Brain microvascular endothelial cell (primary cell): Measurements from ENCODE around the gene CCDC91.

Experiments
- DNase-seq: peaks from one replicate; pipeline ENCODE4 v3.0.0-alpha.2; 2020
- H3K27ac ChIP-seq: fragments of 250-450 bp; sonication (Bioruptor Pico); 2 replicates; pipeline ENCODE4 v1.5.1; 2020; ENCODE audit warnings: mild to moderate bottlenecking, moderate library complexity
- H3K27me3 ChIP-seq: fragments of 250-450 bp; sonication (Bioruptor Pico); replicated peaks from 2 replicates; pipeline ENCODE4 v1.5.1; 2020; ENCODE audit warnings: mild to moderate bottlenecking
- H3K36me3 ChIP-seq: fragments of 250-450 bp; sonication (Bioruptor Pico); replicated peaks from 2 replicates; pipeline ENCODE4 v1.5.1; 2020; ENCODE audit warnings: mild to moderate bottlenecking
- H3K4me3 ChIP-seq: 2 replicates; pipeline ENCODE4 v1.5.1; 2011; ENCODE audit warnings: low read depth, mild to moderate bottlenecking, control low read depth, low read length, moderate library complexity
- in situ Hi-C: cut with HindIII; loops from 2 replicates; pipeline ENCODE4 v1.10.0; 2017; ENCODE audit warnings: low sequenced_read_pairs, low pct_ligation_motif_present
- TF ChIP-seq, protein P1 (sequence below): IDR thresholded peaks from 2 replicates; pipeline ENCODE4 v1.5.1; 2011; ENCODE audit warnings: low read depth, mild to moderate bottlenecking, moderate library complexity, low read length, control low read depth, inconsistent platforms; ENCODE audit errors: missing control alignments

CCDC91 gene

DNA sequence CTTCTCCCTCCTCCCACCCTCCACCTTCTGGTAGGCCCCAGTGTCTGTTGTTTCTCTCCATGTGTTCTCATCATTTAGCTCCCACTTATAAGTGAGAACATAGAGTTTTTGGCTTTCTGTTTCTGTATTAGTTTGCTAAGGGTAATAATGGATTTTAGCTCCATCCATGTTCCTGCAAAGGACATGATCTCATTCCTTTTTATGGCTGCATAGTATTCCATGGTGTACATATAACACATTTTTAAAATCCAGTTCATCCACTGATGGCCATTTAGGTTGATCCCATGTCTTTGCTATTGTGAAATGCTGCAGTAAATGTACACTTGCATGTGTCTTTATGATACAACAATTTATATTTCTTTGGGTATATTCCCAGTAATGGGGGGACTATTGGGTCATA is 96.1 kb downstream of the CCDC91 start:
- TF ChIP-seq, protein P1, sequence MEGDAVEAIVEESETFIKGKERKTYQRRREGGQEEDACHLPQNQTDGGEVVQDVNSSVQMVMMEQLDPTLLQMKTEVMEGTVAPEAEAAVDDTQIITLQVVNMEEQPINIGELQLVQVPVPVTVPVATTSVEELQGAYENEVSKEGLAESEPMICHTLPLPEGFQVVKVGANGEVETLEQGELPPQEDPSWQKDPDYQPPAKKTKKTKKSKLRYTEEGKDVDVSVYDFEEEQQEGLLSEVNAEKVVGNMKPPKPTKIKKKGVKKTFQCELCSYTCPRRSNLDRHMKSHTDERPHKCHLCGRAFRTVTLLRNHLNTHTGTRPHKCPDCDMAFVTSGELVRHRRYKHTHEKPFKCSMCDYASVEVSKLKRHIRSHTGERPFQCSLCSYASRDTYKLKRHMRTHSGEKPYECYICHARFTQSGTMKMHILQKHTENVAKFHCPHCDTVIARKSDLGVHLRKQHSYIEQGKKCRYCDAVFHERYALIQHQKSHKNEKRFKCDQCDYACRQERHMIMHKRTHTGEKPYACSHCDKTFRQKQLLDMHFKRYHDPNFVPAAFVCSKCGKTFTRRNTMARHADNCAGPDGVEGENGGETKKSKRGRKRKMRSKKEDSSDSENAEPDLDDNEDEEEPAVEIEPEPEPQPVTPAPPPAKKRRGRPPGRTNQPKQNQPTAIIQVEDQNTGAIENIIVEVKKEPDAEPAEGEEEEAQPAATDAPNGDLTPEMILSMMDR, result no peak
- no peaks in the 10 kb centered on the region for H3K27me3 ChIP-seq
- no peak overlapping the region for H3K4me3 ChIP-seq
- in situ Hi-C loops, result no loop called here
- no peak for DNase-seq
- H3K36me3 ChIP-seq, result no peaks in the 10 kb centered on the region
- H3K27ac ChIP-seq, result no peak overlapping the region

DNA sequence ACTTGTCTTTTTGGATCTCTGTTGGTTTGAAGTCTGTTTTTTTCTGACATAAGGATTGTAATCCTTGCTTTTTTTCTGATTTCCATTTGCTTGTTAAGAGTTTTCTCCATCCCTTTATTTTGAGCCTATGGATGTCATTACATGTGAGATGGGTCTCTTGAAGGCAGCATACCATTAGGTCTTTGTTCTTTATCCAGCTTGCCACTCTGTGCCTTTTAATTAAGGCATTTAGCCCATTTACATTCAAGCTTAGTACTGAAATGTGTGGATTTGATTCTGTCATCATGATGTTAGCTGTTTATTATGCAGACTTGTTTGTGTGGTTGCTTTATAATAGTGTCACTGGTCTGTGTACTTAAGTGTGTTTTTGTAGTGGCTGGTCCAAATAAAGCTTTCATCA is 100.0 kb downstream of the CCDC91 start:
- Histone ChIP-seq H3K27ac (no peak overlapping the region), H3K36me3 (no peaks in the 10 kb centered on the region), H3K27me3 (no peaks in the 10 kb centered on the region), H3K4me3 (no peak overlapping the region)
- TF ChIP-seq, protein P1, result no peak
- DNase-seq, result no peak
- in situ Hi-C loops, result no loop called here

DNA sequence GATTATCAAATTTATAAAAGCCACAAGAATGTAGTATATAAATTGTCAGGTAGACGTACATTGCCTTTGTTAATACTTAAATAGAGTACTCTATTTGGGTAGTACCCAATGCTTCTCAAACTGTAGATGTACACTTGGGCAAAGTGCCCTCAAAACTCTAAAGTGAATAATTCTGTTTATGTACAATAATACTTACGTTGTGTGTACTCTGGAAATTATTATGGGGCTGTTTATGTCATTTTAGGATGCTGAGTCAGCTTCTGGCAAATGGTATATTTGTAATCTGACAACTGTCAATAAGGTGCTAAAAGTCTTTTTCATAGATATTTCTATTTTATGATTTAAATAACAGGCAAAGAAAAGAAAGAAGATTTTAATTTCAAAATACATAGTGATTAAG is 102.4 kb downstream of the CCDC91 start:
- TF ChIP-seq, protein P1, result no peak
- H3K27ac ChIP-seq, result no peak overlapping the region
- no peaks in the 10 kb centered on the region for H3K36me3 ChIP-seq
- no peaks in the 10 kb centered on the region for H3K27me3 ChIP-seq
- in situ Hi-C loops, result no loop called here
- DNase-seq, result no peak
- H3K4me3 ChIP-seq, result no peak overlapping the region

DNA sequence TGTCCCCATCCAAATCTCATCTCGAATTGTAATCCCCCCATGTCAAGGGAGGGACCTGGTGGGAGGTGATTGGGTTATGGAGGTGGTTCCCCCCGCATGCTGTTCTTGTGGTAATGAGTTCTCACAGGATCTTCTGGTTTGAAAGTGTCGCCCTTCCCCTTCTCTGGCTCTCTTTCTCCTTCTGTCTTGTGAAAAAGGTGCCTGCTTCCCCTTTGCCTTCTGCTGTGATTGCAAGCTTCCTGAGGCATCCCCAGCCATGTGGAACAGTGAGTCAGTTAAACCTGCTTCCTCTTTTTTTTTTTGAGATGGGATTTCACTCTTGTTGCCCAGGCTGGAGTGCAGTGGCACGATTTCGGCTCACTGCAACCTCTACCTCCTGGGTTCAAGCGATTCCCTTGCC is 104.0 kb downstream of the CCDC91 start:
- DNase-seq, result no peak
- Histone ChIP-seq H3K36me3 (no peaks in the 10 kb centered on the region), H3K4me3 (no peak overlapping the region), H3K27me3 (no peaks in the 10 kb centered on the region), H3K27ac (no peak overlapping the region)
- TF ChIP-seq, protein P1, result no peak
- in situ Hi-C loops, result no loop called here

DNA sequence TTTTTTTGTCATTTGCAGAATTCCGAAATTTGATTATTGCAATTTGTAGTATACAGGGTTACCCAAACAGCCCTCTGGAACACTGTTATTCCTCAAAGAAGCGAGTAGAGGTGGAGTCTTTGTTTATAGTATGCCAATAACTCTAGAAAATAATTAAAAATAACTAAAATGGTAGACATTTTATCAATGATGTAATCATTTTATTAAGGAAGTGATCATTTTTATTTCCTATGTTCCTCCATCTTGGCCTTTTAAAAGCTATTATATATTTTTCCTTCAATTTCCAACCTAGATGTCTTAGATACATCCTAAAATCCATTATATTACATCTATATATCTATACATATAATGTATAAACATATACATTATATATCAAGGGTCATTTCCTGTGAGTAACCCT is 106.0 kb downstream of the CCDC91 start:
- in situ Hi-C loops, result no loop called here
- no peak for DNase-seq
- Histone ChIP-seq H3K4me3 (no peak overlapping the region), H3K36me3 (no peaks in the 10 kb centered on the region), H3K27me3 (no peaks in the 10 kb centered on the region), H3K27ac (no peak overlapping the region)
- TF ChIP-seq, protein P1, result no peak

DNA sequence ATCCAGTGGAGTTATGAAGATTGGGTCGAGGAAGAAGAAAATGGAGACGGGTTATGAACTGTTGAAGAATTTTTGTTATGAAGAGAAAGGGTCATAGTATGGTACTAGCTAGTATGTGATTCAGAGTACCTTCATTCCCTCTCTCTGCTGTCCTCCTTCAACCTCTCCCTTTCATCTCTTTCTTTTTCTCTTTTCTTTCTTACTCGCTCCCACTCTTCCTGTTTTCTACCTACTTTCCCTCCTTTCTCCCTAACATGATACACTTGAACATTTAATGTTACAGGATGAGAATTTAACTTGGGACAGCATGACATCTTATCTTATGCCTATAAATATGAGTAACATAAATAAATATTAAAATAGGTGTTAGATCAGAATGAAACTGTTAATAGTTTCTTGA is 112.9 kb downstream of the CCDC91 start:
- no peak for DNase-seq
- Histone ChIP-seq H3K27ac (no peak overlapping the region), H3K36me3 (no peaks in the 10 kb centered on the region), H3K27me3 (no peaks in the 10 kb centered on the region), H3K4me3 (no peak overlapping the region)
- in situ Hi-C loops, result no loop called here
- TF ChIP-seq, protein P1, result no peak
